Measurements from ENCODE around the gene RXRA. TPM values are rescaled to one million over a fixed set of nuclear protein-coding genes. Genes with fewer than 3 reads are reported as not detected.
A peak's percentile ranks its signal among the peaks of the same experiment; 100 is the strongest.

The RXRA gene
- total RNA-seq, 1 donor from 2014 or later: 16.8 TPM

DNA sequence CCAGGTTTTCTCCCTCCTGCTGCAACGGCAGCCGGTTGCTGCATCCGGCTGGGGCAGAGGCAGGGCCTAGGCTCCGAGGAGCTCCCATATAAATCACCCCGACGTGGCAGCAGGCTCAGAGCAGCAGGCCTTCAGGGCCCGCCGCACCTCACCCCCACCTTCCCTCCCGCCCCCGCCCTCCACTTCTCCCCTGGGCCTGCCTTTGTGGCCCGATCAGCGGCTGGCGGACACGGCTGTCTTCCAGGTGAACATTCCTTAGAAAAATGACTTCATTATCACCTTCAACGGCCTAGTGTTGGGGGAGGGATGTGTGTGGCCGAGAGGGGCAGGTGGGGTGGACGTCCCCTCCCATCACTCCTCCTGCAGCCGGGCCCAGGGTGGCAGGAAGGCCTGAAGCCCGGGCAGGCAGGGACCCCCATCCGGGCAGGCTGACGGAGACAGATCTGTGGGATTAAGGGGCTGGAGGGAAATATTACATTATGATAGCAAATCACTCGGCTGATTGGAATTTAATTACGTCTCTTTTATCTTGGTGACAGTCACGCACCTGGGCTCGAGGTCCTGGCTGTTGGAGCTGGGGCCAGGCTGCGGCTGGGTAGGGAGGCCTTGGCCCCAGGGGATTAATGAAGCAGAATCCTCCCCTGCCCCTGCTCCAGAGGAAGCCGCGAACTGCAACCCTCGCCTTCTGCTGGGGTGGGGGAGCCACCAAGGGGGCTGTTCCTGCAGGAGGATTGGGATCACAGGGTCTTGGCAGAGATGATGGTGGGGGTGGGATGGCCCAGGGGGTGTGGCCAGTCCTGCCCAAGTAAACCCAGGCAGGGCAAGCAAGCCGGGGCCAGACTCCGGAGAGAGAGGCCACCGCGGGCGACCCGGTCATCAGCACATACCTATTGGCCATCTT is 38.4 kb upstream of the RXRA start:
- Histone ChIP-seq H3K4me3 (ENCODE audit: low read depth, low read length) (no peak overlapping the region), H3K27me3 (ENCODE audit: control insufficient read depth, insufficient read depth, low read length) (peaks cover 5% of the 10 kb centered on the region), H3K36me3 (ENCODE audit: control insufficient read depth, insufficient read depth, low read length) (no peaks in the 10 kb centered on the region)
- DNase-seq (ENCODE audit: low read depth) (no peak), FAIRE-seq (no peak)
- TF ChIP-seq, protein P1, sequence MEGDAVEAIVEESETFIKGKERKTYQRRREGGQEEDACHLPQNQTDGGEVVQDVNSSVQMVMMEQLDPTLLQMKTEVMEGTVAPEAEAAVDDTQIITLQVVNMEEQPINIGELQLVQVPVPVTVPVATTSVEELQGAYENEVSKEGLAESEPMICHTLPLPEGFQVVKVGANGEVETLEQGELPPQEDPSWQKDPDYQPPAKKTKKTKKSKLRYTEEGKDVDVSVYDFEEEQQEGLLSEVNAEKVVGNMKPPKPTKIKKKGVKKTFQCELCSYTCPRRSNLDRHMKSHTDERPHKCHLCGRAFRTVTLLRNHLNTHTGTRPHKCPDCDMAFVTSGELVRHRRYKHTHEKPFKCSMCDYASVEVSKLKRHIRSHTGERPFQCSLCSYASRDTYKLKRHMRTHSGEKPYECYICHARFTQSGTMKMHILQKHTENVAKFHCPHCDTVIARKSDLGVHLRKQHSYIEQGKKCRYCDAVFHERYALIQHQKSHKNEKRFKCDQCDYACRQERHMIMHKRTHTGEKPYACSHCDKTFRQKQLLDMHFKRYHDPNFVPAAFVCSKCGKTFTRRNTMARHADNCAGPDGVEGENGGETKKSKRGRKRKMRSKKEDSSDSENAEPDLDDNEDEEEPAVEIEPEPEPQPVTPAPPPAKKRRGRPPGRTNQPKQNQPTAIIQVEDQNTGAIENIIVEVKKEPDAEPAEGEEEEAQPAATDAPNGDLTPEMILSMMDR (IDR thresholded peaks at IDR 0.05; ENCODE audit: insufficient read depth, low read length, severe bottlenecking): no peak

DNA sequence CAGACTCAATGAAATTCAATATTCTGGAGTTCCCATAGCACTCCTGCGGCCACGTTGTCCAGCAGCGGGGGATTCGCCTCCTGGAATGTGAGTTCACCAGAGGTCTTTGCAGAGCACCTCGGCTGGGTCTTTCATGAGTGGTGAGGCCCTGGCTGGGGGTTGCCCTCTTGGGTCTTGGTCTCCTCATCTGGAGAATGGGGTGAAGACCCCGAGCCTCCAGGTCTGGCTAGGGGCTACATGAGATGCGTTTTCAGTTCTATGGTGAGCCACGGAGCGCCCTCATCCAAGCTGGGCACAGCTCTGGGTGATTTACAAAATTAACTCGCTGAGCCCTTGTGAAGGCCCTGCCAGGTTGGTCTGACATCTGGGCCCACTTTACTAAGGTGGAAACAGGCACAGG is 37.5 kb upstream of the RXRA start:
- TF ChIP-seq, protein P1 (IDR thresholded peaks at IDR 0.05; ENCODE audit: insufficient read depth, low read length, severe bottlenecking): no peak
- FAIRE-seq: no peak

DNA sequence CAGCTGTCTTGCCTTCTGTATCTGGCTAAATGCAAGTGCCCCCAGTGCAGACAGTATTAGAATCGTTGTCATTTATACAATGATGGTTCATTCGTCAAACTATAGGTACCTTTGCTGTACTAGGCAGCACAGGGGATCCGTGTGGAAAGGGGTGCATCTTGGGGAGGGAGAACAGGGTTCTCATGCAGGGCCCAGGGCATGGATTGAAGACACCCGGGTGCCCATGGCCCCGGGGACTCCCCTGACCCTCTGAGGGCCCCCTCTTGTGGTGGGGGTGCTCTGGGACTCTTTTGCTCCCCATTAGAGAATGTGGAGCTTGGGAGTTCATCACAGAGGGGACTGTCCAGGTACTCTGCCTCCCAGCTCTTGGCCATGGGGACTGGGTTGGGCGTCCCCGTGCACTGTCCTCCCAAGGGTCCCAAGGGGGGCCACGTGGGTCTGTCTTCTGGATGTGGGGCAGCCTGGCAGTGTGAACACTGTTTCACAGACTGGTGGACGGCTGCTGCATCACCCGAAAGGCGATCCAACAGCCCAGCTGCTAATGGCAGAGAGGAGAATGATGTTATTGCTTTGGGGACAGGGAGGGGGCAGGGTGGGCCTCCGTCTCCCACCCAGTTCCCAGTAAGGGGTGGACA is 36.9 kb upstream of the RXRA start:
- no peak for DNase-seq (ENCODE audit: low read depth)
- H3K36me3 ChIP-seq (ENCODE audit: control insufficient read depth, insufficient read depth, low read length): no peaks in the 10 kb centered on the region
- TF ChIP-seq, protein P1 (IDR thresholded peaks at IDR 0.05; ENCODE audit: insufficient read depth, low read length, severe bottlenecking): no peak
- peaks cover 3% of the 10 kb centered on the region for H3K27me3 ChIP-seq (ENCODE audit: control insufficient read depth, insufficient read depth, low read length)
- H3K4me3 ChIP-seq (ENCODE audit: low read depth, low read length): no peak overlapping the region
- no peak for FAIRE-seq

More for the DNA sequence above, 37.5 kb upstream of the RXRA start:
- peaks cover 5% of the 10 kb centered on the region for H3K27me3 ChIP-seq (ENCODE audit: control insufficient read depth, insufficient read depth, low read length)
- no peak for DNase-seq (ENCODE audit: low read depth)
- H3K4me3 ChIP-seq (ENCODE audit: low read depth, low read length): no peak overlapping the region
- no peaks in the 10 kb centered on the region for H3K36me3 ChIP-seq (ENCODE audit: control insufficient read depth, insufficient read depth, low read length)

DNA sequence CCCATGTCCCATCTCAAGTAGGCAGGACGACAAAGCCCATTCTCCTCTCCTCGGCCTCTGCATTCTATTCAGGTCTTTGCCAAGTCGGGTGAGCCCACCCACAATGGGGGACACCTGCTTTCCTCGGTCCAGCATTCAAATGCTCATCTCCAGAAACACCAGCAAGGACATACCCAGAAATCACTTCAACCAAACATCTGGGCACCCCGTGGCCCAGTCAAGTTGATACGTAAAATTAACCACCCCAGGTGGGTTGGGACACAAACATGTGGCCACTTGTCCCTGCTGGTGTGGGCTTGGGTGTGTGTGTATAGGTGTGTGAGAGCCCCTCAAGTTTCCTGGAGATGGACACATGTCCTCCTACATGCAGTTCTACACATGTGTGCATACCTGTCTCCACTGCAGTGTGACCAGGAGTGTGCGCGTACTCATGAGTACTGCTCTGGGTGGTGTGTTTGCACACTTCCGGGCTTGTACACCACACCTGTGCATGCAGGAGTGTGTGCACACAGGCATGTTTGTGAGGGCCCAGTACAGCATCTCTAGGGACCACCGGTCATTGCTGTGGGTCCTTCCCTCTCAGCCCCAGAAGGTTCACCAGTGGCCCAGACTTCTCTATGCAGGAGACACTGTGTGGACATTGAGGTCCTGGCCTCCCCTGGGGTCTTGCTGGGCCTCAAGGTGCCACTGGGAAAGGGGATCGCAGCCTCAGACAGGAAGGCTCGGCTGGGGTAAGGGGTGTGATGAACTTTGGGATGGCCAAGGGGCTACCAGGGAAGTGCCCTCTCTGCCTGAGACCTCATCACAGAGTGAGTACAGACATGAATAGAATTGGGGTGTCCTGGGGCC is 35.4 kb upstream of the RXRA start:
- FAIRE-seq: peak; percentile 50
- peaks cover 4% of the 10 kb centered on the region for H3K27me3 ChIP-seq (ENCODE audit: control insufficient read depth, insufficient read depth, low read length)

DNA sequence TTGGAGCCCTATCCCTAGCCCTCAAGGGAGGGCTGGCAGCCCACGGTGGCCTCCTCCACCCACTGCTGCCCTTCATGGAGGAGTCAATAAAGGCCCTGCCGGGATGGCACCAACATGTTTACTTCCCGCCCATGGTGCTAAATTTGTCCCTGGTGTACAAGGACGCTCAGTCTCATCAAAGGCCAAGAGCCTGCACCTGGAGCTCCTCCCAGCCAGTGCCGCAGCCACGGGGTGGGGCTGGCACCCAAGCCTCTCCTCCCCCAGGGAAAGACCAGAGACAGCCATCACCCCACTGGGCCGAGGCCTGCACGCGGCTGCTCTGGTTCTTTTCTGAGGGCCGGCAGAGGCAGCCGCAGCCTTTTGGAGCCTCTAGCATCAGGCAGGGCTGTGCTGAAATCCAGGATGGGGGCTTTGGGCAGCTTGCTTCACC is 34.8 kb upstream of the RXRA start:
- Histone ChIP-seq H3K27me3 (ENCODE audit: control insufficient read depth, insufficient read depth, low read length) (peaks cover 6% of the 10 kb centered on the region), H3K4me3 (ENCODE audit: low read depth, low read length) (no peak overlapping the region), H3K36me3 (ENCODE audit: control insufficient read depth, insufficient read depth, low read length) (no peaks in the 10 kb centered on the region)
- DNase-seq (ENCODE audit: low read depth) (no peak), FAIRE-seq (no peak)
- TF ChIP-seq, protein P1 (IDR thresholded peaks at IDR 0.05; ENCODE audit: insufficient read depth, low read length, severe bottlenecking): no peak

More for the DNA sequence above, 35.4 kb upstream of the RXRA start:
- no peaks in the 10 kb centered on the region for H3K36me3 ChIP-seq (ENCODE audit: control insufficient read depth, insufficient read depth, low read length)
- DNase-seq (ENCODE audit: low read depth): no peak
- H3K4me3 ChIP-seq (ENCODE audit: low read depth, low read length): no peak overlapping the region
- TF ChIP-seq, protein P1 (IDR thresholded peaks at IDR 0.05; ENCODE audit: insufficient read depth, low read length, severe bottlenecking): no peak

Measured in bronchial epithelial cell (primary cell).